SHP77 (cell line): ENCODE measurements around the gene GREM2.

ENCODE experiments used
- DNase-seq, 2 experiments: peaks; one replicate each; lab custom pipeline; 2025; lab: John Stamatoyannopoulos, UW

GREM2 gene

DNA sequence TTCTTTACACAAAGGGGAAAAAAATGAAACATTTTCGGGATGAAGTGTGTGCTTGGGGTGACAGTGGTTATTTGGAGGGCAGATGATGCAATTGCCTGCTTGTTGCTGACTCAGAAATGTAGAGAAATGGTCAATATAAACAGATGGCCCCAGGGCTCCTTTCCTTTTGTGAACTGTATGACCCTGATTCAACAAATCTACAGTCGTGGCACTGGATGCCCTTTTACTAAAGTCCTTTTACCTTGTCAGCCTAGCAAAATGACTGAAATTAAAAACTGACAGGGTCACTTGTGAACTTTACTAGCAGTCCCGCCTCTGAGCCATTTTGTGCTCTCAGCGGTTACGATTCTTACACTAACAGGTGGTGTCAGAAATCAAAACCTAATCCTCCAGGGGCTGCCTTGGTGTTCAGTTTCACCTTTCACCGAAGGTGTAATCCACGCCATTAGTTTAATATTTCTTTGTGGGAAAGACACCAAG lies 49.8 kb downstream of the GREM2 start:
- no peak for DNase-seq

DNA sequence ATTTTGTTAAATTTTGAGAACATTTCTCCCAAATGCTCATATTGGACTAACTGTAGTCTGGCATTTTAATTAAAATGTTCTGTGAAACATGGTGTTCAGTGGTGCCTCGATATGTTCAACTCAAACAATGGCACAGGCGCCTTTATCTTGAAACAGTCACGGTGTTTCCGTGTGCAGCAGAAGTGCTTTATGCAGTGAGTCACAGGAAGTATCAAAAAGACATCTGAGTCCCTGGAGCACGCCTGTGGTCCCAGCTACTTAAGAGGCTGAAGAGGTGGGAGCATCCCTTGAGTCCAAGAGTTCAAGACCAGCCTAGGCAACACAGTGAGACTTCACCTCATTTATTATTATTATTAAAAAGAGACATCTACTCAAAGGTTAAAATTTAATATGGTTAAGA lies 52.2 kb downstream of the GREM2 start:
- no peak for DNase-seq

DNA sequence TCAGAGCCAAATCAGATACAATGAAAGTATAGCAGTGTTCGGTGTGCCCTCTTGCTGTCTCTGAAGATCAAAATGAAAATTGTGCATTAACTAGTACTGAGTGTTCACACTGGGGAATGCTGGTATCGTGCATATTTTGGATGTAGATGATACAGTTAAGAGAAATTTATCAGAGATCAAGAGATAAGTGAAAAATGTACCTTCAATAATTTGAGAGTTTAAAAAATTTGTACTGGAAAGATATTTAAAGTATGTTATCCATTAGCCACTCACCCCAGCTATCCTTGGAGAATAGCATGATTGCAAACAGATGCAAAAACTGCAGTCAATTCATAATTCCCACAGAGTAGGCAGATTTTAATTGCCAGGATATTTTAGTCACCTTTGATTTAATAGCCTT lies 56.4 kb downstream of the GREM2 start:
- no peak for DNase-seq

DNA sequence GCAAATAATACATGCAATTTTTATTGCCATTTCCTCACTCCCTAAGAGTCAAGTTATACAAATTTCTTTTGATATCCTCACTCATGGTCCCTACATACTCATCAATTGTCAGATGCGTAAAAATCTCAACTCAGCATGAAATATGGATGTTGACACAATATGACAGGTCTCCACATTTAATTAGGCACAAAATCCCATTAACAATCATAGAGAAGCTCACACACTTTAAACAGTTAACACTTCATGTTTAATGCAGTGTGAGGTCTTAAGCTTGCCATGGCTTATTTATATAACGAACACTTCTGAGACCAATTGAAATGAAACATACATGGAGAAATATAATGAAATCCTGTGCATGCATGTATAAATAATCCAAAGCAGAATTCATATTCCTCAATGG lies 58.6 kb downstream of the GREM2 start:
- DNase-seq: no peak

DNA sequence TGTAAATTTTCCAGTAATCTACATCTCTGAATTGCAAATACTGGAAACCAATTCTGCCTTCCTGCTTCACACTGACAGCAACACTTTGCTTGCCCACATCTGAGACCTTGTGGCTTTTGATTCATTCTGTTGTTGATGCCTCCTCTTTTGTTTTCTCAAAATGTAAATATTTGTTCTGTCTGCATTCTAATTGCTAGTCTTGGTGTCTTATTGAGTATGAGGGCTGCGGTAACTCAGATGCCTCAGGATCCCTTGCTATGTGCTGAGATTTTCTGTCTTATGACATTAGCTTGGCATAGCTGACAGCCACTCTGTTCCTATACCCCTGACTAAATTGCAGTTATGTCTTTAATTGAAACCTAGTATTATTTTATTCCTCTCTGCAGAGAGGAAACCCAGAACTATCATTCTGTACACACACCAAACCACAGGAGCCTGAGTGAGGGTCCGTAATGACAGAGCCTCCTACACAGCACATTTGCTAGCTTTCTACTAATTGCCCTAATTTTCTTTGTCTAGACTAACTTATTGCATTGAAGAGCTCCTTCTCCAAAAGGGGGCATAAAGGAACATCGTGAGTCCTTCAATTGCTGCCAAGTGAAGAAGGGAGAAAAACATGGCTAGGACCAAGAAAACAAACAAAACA lies 72.1 kb downstream of the GREM2 start:
- DNase-seq: no peak

DNA sequence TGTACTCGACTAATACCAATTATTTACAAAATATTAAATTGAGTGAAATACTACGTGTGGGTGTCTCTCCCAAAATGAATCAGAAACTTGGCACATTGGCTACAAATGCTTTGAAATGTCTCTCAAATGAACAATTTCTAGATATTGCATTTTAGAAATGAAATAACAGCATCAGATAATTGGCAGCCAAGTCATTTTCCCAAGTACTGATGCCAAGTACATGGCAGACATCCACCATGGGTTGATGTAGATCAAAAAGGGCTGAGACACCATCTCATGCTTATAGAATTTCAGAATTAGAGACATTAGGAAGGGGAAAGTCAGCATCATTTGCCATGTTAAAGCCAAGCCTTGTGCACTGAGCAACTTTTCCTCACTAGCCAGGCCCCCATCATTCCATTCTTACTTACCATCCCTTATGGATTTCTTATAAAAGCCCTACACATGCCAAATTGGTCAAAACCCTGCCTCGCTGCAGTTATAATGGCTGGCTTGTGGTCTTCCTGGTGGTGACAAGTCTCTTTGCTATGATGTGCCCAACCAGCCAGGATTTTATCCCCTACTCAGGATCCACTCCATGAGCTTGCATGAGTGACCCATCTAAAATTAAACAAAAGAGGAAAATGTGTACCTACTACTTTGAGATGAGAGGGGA lies 73.1 kb downstream of the GREM2 start:
- DNase-seq: no peak

DNA sequence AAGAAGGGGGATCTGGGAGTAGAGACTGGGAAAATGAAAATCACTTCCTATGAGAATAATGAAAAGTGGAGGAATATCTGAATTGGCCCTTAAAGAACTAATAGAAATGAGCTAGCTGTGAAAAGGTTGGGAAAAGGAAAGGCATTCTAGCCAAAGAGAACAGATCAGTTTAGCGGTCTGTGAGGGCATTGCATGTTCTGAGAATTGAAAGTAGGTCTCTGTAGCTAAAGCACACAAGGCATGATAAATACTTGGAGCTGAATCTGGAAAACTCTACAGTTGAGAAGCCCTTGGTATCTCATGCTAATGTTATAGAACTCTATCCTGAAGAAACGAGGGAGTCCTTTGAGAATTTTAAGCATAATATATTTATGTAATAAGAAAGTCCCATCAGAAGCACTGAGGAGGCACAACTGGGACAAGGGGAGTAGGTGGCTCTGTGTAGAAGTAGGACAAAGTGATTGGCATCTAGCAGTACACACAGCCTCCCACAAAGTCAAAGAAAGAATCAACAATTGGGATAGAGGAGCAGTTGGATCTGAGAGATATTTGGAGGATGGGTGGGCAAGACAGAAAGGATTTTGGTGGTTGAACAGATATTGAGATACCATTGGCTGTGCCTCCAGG lies 78.7 kb downstream of the GREM2 start:
- no peak for DNase-seq

DNA sequence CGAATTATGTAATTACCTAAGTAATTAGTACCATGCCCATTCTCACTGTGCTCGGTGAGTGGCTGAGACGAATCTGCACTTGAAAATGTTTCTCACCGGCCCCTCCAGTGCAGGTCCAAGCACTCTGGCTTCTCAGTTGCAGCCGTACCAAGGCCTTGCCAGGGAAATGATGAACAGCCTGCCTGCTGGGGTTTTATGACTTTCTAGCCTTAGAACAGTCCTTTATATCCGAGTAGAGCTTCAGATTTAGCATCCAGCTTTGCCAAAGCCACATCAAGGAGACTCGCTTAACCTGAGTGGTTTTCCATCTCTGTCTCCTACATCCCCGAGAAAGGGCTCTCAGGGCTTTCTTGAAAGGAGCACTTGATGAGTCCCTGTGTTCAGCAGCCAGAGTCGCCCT lies 83.4 kb downstream of the GREM2 start:
- DNase-seq: no peak

DNA sequence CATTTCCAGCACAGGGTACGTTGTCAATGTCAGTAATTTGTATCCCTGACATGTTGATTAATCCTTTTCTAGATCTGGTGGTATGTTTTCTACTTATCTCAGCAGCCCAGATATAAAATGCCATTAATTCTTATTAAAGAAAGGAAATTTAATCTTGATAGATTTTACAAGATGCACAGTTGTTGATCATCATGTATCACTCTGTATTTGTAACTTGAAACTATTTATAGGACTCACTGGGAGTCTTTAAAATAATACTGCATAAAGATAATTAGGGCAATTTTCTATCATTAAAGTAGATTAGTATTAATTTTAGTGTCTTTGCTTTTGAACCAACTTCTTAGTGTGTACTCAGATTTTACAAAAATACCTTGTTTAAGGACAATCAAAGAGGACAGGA lies 84.9 kb downstream of the GREM2 start:
- no peak for DNase-seq

DNA sequence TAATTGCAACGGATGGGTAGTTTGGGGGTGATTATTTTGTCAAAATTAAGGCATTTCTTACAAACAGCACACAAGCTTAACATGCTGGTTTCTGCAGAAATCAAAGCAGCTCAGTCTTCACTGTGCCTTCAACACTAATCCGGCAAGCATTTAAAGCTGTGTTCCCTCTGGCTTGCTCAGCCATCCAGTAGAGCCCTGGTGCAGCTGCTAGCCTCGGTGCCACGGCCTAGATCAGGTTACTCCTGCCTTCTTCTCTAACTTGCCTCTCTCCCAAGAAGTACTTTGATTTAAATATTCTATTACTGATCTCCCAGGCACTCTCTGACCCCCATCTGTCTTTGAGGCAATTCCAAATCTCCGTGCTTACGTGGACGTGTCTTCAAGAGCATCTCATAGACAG lies 85.6 kb downstream of the GREM2 start:
- DNase-seq: peak in 1 of 2 experiments; percentile 1

DNA sequence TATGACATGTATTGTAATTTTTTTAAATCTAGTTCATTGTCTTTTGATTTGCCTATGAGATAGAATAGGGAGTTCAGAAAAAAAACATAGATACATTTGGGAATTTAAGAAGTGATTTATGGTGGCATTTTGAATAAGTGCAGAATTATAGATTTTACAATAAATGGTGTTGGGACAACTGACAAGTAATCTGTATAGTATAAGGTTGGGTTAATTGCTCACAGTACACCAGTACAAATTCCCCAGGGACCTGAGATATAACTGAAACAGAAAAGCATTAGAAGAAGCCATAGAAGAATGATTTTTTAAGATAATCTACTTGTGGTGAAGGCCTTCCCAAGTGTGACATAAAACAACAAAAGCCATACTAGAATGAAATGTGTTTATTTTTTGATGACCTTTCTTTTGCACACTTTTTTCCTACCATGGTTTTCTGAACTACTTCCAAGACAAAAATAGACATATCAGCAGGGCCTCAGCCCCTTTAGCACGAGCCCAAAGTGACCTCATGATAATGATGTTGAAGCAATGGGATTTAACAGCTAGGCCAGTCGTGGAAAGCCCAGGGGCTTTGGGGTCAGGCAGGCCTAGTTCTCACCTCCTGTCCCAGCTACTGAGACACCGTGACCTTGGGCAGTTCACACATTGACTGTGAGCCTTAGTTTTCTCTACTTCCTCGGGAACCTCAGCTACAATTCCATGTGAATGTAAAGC lies 87.4 kb downstream of the GREM2 start:
- DNase-seq: no peak

DNA sequence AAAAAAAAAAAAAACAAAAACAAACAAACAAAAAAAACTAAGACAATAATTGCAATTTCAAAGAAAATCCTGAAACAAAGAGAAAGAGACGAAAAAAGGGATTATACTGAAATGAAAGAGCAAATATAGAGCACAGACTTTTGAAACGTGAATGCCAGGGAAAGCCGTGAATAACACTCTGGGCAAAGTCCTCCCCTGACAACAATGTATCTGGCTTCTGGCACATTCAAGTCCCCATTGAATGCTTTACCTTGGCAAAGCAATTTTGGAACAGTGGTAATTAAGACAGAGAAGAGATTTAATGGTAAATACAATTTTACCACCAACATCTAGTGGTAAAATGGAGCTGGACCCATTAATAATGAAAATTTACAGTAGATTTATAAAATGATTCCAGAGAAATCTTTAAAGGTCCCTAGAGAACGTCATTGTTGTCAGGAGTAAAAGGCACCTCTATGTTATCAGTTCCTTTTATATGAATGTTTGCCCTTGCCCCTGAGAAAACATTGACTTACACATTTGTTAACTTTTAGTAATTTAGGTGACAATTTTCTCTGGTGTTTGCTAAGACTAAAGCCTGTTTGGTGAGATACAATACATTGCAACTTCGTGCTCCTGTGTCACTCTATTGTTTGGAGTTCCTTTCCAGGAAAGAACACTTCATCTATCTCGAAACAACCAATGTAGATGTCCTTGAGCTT lies 89.7 kb downstream of the GREM2 start:
- no peak for DNase-seq

DNA sequence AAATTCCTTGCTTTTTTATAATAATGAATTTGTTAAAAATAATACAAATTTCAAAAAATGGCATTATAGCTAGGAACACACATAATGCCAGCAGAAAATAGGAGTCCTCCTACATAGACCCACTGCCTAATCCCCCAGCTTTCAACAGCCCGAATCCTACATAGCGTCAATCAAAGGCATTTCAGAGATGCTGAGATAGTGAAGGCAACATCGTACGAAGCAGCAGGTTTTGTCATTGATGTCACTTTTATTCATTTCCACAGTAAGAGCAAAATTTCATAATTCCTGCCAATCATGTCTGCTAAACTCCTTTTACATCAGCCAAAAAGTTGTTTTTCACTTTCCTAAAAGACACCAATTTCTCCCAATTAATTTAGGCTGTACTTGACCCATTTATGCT lies 94.1 kb downstream of the GREM2 start:
- DNase-seq: no peak

DNA sequence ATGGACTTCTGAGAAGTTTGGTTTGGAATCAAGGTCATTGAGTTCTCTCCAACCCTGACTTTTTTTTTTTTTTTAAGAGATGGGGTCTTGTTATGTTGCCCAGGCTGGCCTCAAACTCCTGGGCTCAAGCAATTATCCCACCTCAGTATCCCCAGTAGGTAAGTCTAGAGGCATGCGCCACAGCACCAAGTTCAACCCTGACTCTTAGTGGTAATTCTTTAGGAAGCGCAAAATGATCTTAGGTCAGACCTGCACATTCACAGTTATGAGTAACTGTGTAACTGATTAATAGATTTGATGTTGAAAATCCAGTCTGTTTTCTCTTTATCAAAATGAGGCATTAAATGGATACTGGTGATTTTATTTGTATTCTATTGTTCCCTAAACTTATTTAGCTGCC lies 95.9 kb downstream of the GREM2 start:
- DNase-seq: no peak

DNA sequence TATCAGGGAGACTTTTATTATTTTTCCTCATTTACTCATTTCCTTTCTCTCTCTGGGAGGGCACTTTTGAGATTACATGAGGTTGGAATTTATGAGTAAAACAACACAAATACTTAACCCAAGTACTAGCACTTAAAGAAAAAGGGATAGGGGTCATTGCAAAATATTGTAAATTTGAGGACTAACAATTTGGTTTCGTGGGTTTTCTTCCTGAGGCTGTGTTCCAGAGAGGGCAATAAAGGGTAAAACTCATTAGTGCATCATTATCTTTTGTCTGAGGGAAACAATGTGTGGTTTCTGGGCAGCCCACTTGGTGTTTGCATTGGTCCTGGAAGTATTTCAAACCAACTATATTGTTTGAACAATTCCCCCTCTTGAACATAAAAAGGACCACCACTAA lies 96.5 kb downstream of the GREM2 start:
- DNase-seq: no peak

DNA sequence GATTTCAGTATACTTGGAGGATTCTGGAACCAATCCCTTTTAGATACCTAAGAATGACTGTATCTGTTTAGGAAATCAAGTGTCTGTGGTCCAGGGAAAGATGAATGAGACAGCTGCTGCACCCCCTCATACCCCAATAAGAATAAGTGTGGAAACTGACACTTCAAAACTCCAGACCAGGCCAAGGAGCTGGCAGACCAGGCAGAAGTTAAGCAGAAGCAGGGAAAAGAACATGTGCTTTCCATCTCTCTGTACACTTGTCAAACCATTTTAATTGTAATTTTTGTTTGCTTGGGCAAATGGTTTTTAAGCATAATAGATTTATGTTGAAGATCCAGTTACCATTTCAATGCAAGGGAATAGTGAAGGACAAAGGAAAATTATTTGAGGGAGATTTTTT lies 100.2 kb downstream of the GREM2 start:
- no peak for DNase-seq

DNA sequence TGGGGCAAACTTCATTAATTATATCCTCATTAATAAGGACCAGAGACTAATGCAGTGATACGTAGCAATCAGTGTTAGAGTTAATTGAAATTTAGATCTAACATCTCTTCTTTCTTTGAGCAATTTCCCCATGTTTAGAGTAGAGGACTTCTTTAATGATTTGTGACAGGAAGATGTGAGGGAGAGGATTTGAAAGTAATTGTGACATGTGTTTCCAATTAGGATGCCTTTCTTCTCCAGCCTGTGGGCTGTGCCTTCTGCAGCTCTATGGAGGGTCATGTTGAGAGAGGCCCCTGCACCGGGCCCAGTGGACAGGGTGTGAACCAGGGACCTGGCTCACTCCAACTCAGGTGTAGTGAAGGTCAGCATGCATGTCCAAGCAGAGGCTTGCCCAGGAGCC lies 103.0 kb downstream of the GREM2 start:
- DNase-seq: no peak

DNA sequence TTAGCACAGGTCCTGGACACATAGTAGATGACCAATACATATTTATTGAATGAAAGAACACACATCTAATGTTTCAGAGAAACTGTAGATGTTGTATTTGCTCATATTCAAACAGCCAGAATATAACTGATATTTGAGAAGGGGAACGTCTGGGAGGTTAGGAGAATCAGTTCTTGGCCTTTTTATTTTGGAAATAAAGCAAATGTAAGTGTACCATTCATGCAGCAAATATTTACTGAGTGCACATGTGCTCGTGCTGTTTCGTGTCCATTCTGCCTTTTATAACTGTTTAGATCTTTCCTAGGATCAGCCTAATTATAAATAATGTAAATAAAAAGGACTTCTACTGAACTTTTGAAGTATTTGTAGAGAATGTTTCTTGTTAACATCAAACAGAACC lies 103.8 kb downstream of the GREM2 start:
- no peak for DNase-seq

DNA sequence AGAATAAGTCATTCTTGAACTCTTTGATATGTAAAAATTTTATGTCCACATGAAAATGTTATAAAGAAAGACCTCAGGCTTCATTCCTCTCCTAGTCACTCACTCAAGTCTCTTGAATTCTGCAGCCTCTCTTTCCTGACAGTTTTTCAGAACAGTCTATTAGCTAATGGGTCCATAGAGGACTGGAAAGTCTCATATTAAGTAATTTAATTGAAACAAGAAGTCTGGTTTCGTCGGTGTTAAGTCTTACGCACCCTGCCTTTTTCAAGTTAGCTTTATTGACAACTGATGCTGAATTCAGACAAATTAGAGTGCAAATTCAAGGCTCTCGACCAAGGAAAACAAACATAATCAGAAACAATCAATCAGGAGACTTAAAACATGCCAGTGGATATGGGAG lies 105.8 kb downstream of the GREM2 start:
- DNase-seq: no peak

DNA sequence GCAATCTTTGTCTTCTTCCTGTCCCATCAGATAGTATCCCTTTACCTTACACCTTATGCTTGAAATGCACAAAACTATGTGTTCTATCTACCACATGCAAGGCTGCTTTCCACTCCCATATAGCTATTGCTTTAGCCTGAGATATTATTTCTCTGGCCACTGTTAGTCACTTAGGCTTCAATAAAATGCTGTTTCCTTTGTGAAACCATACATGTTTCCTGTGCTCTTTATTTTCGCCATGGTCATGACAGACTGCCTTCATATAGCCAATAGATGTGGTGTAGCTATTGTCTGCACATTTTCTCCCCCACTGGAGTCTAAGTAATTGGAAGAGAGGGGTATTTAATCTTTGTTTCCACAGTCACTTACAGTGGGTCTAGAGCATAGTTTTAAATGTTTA lies 108.4 kb downstream of the GREM2 start:
- no peak for DNase-seq

DNA sequence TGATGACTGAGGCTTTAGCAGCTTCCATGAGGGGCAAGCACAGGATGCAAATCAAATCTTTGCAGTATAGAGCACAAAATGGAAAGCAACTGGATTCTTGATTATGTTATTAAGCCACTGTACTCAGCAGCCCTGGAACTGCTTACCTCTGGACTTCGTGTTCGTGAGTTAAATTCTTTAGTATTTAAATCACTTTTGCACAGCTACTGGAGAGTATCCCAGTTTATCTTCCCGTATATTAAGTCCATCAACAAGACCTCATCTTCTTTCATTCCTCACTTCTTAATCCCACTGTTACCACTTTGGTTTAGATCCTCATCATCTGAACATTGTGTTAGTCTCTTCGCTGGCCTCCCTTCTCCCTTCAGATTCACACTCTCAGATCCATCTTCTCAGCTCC lies 108.9 kb downstream of the GREM2 start:
- no peak for DNase-seq

DNA sequence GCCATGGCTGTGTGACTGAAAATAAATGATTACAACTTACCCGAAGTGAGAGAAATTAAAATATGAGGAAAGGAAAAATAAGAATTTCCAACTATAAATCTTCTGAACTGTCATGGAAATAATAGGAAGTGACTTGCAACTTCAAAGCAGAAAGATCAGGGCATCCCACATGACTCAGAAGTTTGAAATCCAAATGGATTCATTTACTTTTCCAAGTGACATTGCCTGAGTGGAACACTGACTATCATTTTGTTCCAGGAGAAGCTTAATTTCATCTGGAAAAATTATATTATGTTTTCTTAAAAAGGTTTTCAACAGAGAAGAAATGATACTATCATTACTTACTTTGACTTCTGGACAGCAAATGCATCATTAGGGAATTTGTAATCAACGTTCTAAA lies 110.8 kb downstream of the GREM2 start:
- DNase-seq: no peak
